CD4-positive, alpha-beta T cell (primary cell): Measurements from ENCODE around the gene DHRSX. TPM values are rescaled to one million over a fixed set of nuclear protein-coding genes. Genes with fewer than 3 reads are reported as not detected.

ENCODE experiments used
- ATAC-seq: fragments of 200-7000 bp; cut with Tn5 transposase; one replicate; pipeline ENCODE4 v1.10.0; 2022; ENCODE audit warnings: mild to moderate bottlenecking; ENCODE audit not compliant: poor library complexity
- CTCF ChIA-PET: fragments of 350-600 bp; sonication (Branson Sonifier 250); formaldehyde crosslinking; loops from one replicate; lab custom pipeline; 2021; ENCODE audit warnings: antibody characterized with exemption, inconsistent platforms; lab: Charles Lee
- POLR2A ChIA-PET: fragments of 350-600 bp; sonication (Branson Sonifier 250); formaldehyde crosslinking; loops from one replicate; lab custom pipeline; 2021; ENCODE audit warnings: antibody characterized with exemption, inconsistent platforms; lab: Charles Lee
- DNase-seq, 14 experiments: peaks; one replicate each; pipeline ENCODE4 v3.0.0-alpha.2; 2013 to 2020; ENCODE audit warnings: mixed read lengths in 2 of 14
- H3K27ac ChIP-seq, 2 donors: one replicate each; pipeline versions ENCODE4 v1.5.1 to v1.7.0; 2013; ENCODE audit warnings: low read length in 2 of 2, low read depth in 1 of 2, mild to moderate bottlenecking in 1 of 2
- H3K27me3 ChIP-seq, 2 experiments: 1 replicate in 1 of 2; 2 replicates in 1 of 2; pipeline versions ENCODE4 v1.6.1 to v1.7.0; 2013; ENCODE audit warnings: low read length in 2 of 2, control low read depth in 1 of 2, mild to moderate bottlenecking in 1 of 2, moderate library complexity in 1 of 2; ENCODE audit not compliant: insufficient read depth in 2 of 2, control insufficient read depth in 1 of 2
- H3K36me3 ChIP-seq: one replicate; pipeline ENCODE4 v1.6.1; 2013; ENCODE audit warnings: low read length, control low read depth; ENCODE audit not compliant: insufficient read depth
- H3K4me1 ChIP-seq: one replicate; pipeline ENCODE4 v1.6.1; 2013; ENCODE audit warnings: low read length, control low read depth; ENCODE audit not compliant: insufficient read depth
- H3K4me3 ChIP-seq: one replicate; pipeline ENCODE4 v1.5.1; 2013; ENCODE audit warnings: mild to moderate bottlenecking, low read length, moderate library complexity
- H3K9me3 ChIP-seq, 2 experiments: 1 replicate in 1 of 2; 2 replicates in 1 of 2; pipeline versions ENCODE4 v1.6.1 to v1.7.0; 2013; ENCODE audit warnings: low read length in 2 of 2, mild to moderate bottlenecking in 2 of 2, control low read depth in 1 of 2, moderate library complexity in 1 of 2; ENCODE audit not compliant: control insufficient read depth in 1 of 2, insufficient read depth in 1 of 2
- H3K27ac Mint-ChIP-seq: one replicate; pipeline ENCODE4 v1.8.0; 2020; ENCODE audit warnings: mixed read lengths
- H3K27me3 Mint-ChIP-seq: one replicate; pipeline ENCODE4 v1.8.0; 2021; ENCODE audit warnings: mixed read lengths
- H3K36me3 Mint-ChIP-seq: one replicate; pipeline ENCODE4 v1.8.0; 2021; ENCODE audit warnings: low read depth, mixed read lengths
- H3K4me1 Mint-ChIP-seq: one replicate; pipeline ENCODE4 v1.8.0; 2021; ENCODE audit warnings: low read depth, mixed read lengths
- H3K4me3 Mint-ChIP-seq: one replicate; pipeline ENCODE4 v1.8.0; 2020; ENCODE audit warnings: mild to moderate bottlenecking, mixed read lengths
- H3K9me3 Mint-ChIP-seq: one replicate; pipeline ENCODE4 v1.8.0; 2020; ENCODE audit warnings: mixed read lengths
- CTCF ChIP-seq: fragments of 200-600 bp; IDR thresholded peaks from one replicate; pipeline ENCODE4 v1.8.0; 2022; ENCODE audit warnings: antibody characterized with exemption, mild to moderate bottlenecking
- intact Hi-C, 2 experiments: fragments of 100-400 bp; cut with DNase I in 1 of 2; cut with micrococcal nuclease in 1 of 2; formaldehyde crosslinking; loops; one replicate each; pipeline versions ENCODE4 v1.15.1 to v1.9.0; 2023 to 2025; cut with DNase I, micrococcal nuclease
- total RNA-seq, 174 experiments: library from RNA in 2 of 174; stranded (reverse) in 2 of 174; gene quantifications; one replicate each; pipeline ENCODE4 v1.2.3 and lab custom pipeline; 2021 to 2026

Gene DHRSX
- total RNA-seq, 2 experiments from 2014 or later: 12.1 to 13.9 TPM

- ChIA-PET CTCF (no interaction called here), POLR2A (no interaction called here)
- no peaks in the 10 kb centered on the region for H3K27me3 ChIP-seq
- no peak for DNase-seq
- Mint-ChIP-seq H3K36me3 (peaks cover 81% of the 10 kb centered on the region), H3K4me1 (peaks cover 9% of the 10 kb centered on the region), H3K9me3 (peaks cover 2% of the 10 kb centered on the region), H3K27ac (no peak overlapping the region), H3K27me3 (no peaks in the 10 kb centered on the region), H3K4me3 (no peak overlapping the region)
- H3K27ac ChIP-seq: no peak overlapping the region
- H3K36me3 ChIP-seq: peaks cover 18% of the 10 kb centered on the region
- ATAC-seq: no peak
- TF ChIP-seq CTCF: no peak
- peaks cover 6 to 53% of the 10 kb centered on the region in 2 experiments for H3K9me3 ChIP-seq
- H3K4me3 ChIP-seq: no peak overlapping the region
- intact Hi-C loops: no loop called here
- H3K4me1 ChIP-seq: no peaks in the 10 kb centered on the region
Measured at GRCh38 chrX:2237976-2238375, 262.8 kb downstream of the DHRSX start.

- CTCF ChIA-PET: no interaction called here
- H3K4me3 Mint-ChIP-seq: no peak overlapping the region
- POLR2A ChIA-PET: no interaction called here
- Histone ChIP-seq H3K27me3 (no peaks in the 10 kb centered on the region), H3K9me3 (peaks cover 12 to 51% of the 10 kb centered on the region in 2 experiments), H3K4me3 (no peak overlapping the region), H3K27ac (no peak overlapping the region), H3K4me1 (no peaks in the 10 kb centered on the region), H3K36me3 (no peaks in the 10 kb centered on the region)
- H3K27me3 Mint-ChIP-seq: no peaks in the 10 kb centered on the region
- ATAC-seq: no peak
- no peak overlapping the region for H3K27ac Mint-ChIP-seq
- peaks cover 10% of the 10 kb centered on the region for H3K9me3 Mint-ChIP-seq
- H3K36me3 Mint-ChIP-seq: peaks cover 63% of the 10 kb centered on the region
- DNase-seq: no peak
- TF ChIP-seq CTCF: peak; percentile 17
- intact Hi-C loops: no loop called here
- peaks cover 18% of the 10 kb centered on the region for H3K4me1 Mint-ChIP-seq
Measured at GRCh38 chrX:2231570-2232192, 269.1 kb downstream of the DHRSX start.

- no peak overlapping the region for H3K27ac ChIP-seq
- DNase-seq (no peak), ATAC-seq (no peak)
- ChIA-PET CTCF (no interaction called here), POLR2A (no interaction called here)
- no peaks in the 10 kb centered on the region for H3K27me3 Mint-ChIP-seq
- no peak overlapping the region for H3K4me3 Mint-ChIP-seq
- no peaks in the 10 kb centered on the region for H3K36me3 ChIP-seq
- no peak for TF ChIP-seq CTCF
- H3K36me3 Mint-ChIP-seq: peaks cover 69% of the 10 kb centered on the region
- no peaks in the 10 kb centered on the region for H3K27me3 ChIP-seq
- intact Hi-C loops: no loop called here
- peaks cover 12 to 49% of the 10 kb centered on the region in 2 experiments for H3K9me3 ChIP-seq
- H3K4me1 ChIP-seq: no peaks in the 10 kb centered on the region
- no peak overlapping the region for H3K27ac Mint-ChIP-seq
- H3K4me3 ChIP-seq: no peak overlapping the region
- H3K4me1 Mint-ChIP-seq: peaks cover 18% of the 10 kb centered on the region
- peaks cover 11% of the 10 kb centered on the region for H3K9me3 Mint-ChIP-seq
Measured at GRCh38 chrX:2230457-2230856, 270.3 kb downstream of the DHRSX start.
